Middle frontal gyrus (tissue), 1 donor: ENCODE data around the gene LAYN.
A peak's percentile ranks its signal among the peaks of the same experiment; 100 is the strongest.

Experiments
- DNase-seq: peaks from one replicate; pipeline ENCODE4 v3.0.0-alpha.2; 2015; ENCODE audit warnings: low spot score; ENCODE audit errors: extremely low spot score

The LAYN gene

GRCh38 chr11:111561306-111561705 lies 20.8 kb downstream of the LAYN start:
- DNase-seq: no peak

- DNase-seq: no peak
Observed at GRCh38 chr11:111561791-111562325, 21.3 kb downstream of the LAYN start.

- no peak for DNase-seq
Observed at GRCh38 chr11:111562692-111563389, 22.3 kb downstream of the LAYN start.

- DNase-seq: peak; percentile 73
Observed at GRCh38 chr11:111565114-111565720, 24.7 kb downstream of the LAYN start.

- DNase-seq: no peak
Observed at GRCh38 chr11:111566324-111566723, 25.8 kb downstream of the LAYN start.

GRCh38 chr11:111569476-111569875 lies 29.0 kb downstream of the LAYN start:
- no peak for DNase-seq

- no peak for DNase-seq
Observed at GRCh38 chr11:111570796-111571195, 30.3 kb downstream of the LAYN start.

GRCh38 chr11:111571829-111572501 lies 31.4 kb downstream of the LAYN start:
- DNase-seq: no peak

GRCh38 chr11:111572581-111572980 lies 32.1 kb downstream of the LAYN start:
- no peak for DNase-seq

- DNase-seq: no peak
Observed at GRCh38 chr11:111573821-111574249, 33.3 kb downstream of the LAYN start.

- no peak for DNase-seq
Observed at GRCh38 chr11:111574373-111575225, 34.1 kb downstream of the LAYN start.

- DNase-seq: no peak
Observed at GRCh38 chr11:111575740-111576139, 35.2 kb downstream of the LAYN start.

GRCh38 chr11:111577821-111578220 lies 37.3 kb downstream of the LAYN start:
- DNase-seq: no peak

- no peak for DNase-seq
Observed at GRCh38 chr11:111581341-111581740, 40.8 kb downstream of the LAYN start.

- no peak for DNase-seq
Observed at GRCh38 chr11:111582163-111582562, 41.6 kb downstream of the LAYN start.

GRCh38 chr11:111582881-111583280 lies 42.4 kb downstream of the LAYN start:
- no peak for DNase-seq

GRCh38 chr11:111585371-111585770 lies 44.9 kb downstream of the LAYN start:
- no peak for DNase-seq

GRCh38 chr11:111586388-111586831 lies 45.9 kb downstream of the LAYN start:
- DNase-seq: no peak

GRCh38 chr11:111589114-111589513 lies 48.6 kb downstream of the LAYN start:
- no peak for DNase-seq

- no peak for DNase-seq
Observed at GRCh38 chr11:111589886-111590499, 49.5 kb downstream of the LAYN start.
